Retinal pigment epithelial cell (primary cell): ENCODE data around the gene LY6G5B.
A peak's percentile ranks its signal among the peaks of the same experiment; 100 is the strongest.

Source experiments
- DNase-seq: peaks from one replicate; pipeline ENCODE4 v3.0.0-alpha.2; 2010; ENCODE audit warnings: low read depth
- H3K4me3 ChIP-seq: 2 replicates; pipeline ENCODE4 v1.5.1; 2011; ENCODE audit warnings: mild to moderate bottlenecking, low read length, control low read depth, moderate library complexity
- CTCF ChIP-seq: conservative IDR thresholded peaks from 2 replicates; pipeline ENCODE4 v1.5.1; 2011; ENCODE audit warnings: low read depth, low read length, control low read depth, inconsistent platforms

The LY6G5B gene

GRCh38 chr6:31693535-31693934, 23.8 kb downstream of the LY6G5B start:
- H3K4me3 ChIP-seq, result no peak overlapping the region
- no peak for DNase-seq
- TF ChIP-seq CTCF, result no peak

- TF ChIP-seq CTCF, result no peak
- no peak for DNase-seq
- no peak overlapping the region for H3K4me3 ChIP-seq
These were observed 27.8 kb downstream of the LY6G5B start for GRCh38 chr6:31697555-31697954.

GRCh38 chr6:31700740-31701401, 31.1 kb downstream of the LY6G5B start:
- H3K4me3 ChIP-seq, result no peak overlapping the region
- TF ChIP-seq CTCF, result no peak
- no peak for DNase-seq

GRCh38 chr6:31701666-31702404, 32.1 kb downstream of the LY6G5B start:
- peak overlapping the region; percentile 97 for H3K4me3 ChIP-seq
- no peak for TF ChIP-seq CTCF
- no peak for DNase-seq

GRCh38 chr6:31702405-31702818, 32.6 kb downstream of the LY6G5B start:
- H3K4me3 ChIP-seq, result peak overlapping the region; percentile 97
- TF ChIP-seq CTCF, result no peak
- no peak for DNase-seq

GRCh38 chr6:31702819-31703716, 33.3 kb downstream of the LY6G5B start, which contains the start of gene ABHD16A:
TSS of gene ABHD16A (minus strand) at chr6:31703324. CDS start at chr6:31703281, 43 bp downstream.
- peak within 1 kb of the TSS; percentile 97 for H3K4me3 ChIP-seq
- TF ChIP-seq CTCF, result no peak
- peak; percentile 94 for DNase-seq
